PC-9 (cell line): ENCODE measurements around the gene SDHA.

Experiments used
- CTCF ChIP-seq: fragments of 200-600 bp; sonication (generic); conservative IDR thresholded peaks from 2 replicates; pipeline ENCODE4 v1.6.1; 2017; ENCODE audit warnings: mixed run types, antibody characterized with exemption, mild to moderate bottlenecking, moderate library complexity
- EZH2 ChIP-seq: fragments of 200-600 bp; sonication (generic); IDR thresholded peaks from 2 replicates; pipeline ENCODE4 v1.8.0; 2017; ENCODE audit warnings: antibody characterized with exemption, low read depth

GRCh38 chr5:171801-172331 is 46.3 kb upstream of the SDHA start:
- TF ChIP-seq CTCF (no peak), EZH2 (no peak)
